ENCODE results near the gene HSP90AB1. TPM values are rescaled to one million over a fixed set of nuclear protein-coding genes. Genes with fewer than 3 reads are reported as not detected.

The HSP90AB1 gene
- total and polyA plus RNA-seq, 9 of the 15 experiments (the other 6 are each of a cell fraction or from before 2014, with no cell fraction given): 1,780 to 3,358 (median 2,262) TPM

- intact Hi-C loops (cut with micrococcal nuclease) (loop anchor here (1.0 kb wide), 1 partner anchor 91 kb away; no protein-coding TSS in a partner anchor), in situ Hi-C loops (cut with MboI) (no loop called here)
- ATAC-seq (no peak), FAIRE-seq (peak; percentile 46), DNase-seq (ENCODE audit: extremely low read depth in 1 of 4, low spot score in 3 of 4) (peak in 2 of 4 experiments; percentile 39 to 40)
- H3K9ac ChIP-seq (ENCODE audit: insufficient read depth in 1 of 2, low read depth in 2 of 2, low read length in 2 of 2): peak overlapping the region in 1 of 2 experiments; percentile 94; a peak in 2 of 4 replicates
- no peaks in the 10 kb centered on the region for H3K9me3 ChIP-seq (replicated peaks; ENCODE audit: control insufficient read depth, insufficient read depth, low read depth, low read length)
- H3K27ac ChIP-seq (ENCODE audit: extremely low read depth, low read depth, low read length): no peak overlapping the region; the same call in 2 of the 3 replicates
- ChIA-PET POLR2A (interaction anchor here (0.5 to 8.2 kb wide), 8 partner anchors 9 to 367 kb away, joined by 3 to 69 read pairs (median 4); partner anchors contain the start of gene HSP90AB1), CTCF (ENCODE audit: low intra/inter-chr PET ratio) (interaction anchor here (1.0 kb wide), 1 partner anchor 540 kb away, joined by 5 read pairs; no protein-coding TSS in a partner anchor)
- peaks cover 19 to 34% of the 10 kb centered on the region in 2 experiments; a peak in 4 of 5 replicates for H3K4me1 ChIP-seq (replicated peaks in 1 of 2; ENCODE audit: control insufficient read depth in 2 of 2, insufficient read depth in 2 of 2, low read length in 2 of 2)
- WGBS (ENCODE audit: insufficient coverage, low coverage, missing lambda C conversion rate): 43% methylated on average over 8 of the region's 9 CpGs
- H3K27me3 ChIP-seq (ENCODE audit: control insufficient read depth in 2 of 2, insufficient read depth in 2 of 2, low read length in 2 of 2): peaks cover 2% of the 10 kb centered on the region in 2 experiments; a peak in 3 of 5 replicates
- no TSS peak for BruUV-seq (replicated peaks)
- H3K4me3 ChIP-seq: peak overlapping the region; percentile 83
- H3K36me3 ChIP-seq (ENCODE audit: control insufficient read depth, insufficient read depth, low read length): peaks cover 41% of the 10 kb centered on the region; the same call in 1 of the 3 replicates
- H3K79me2 ChIP-seq (ENCODE audit: control insufficient read depth, insufficient read depth, low read length): peaks cover 17% of the 10 kb centered on the region
- H2AFZ ChIP-seq (ENCODE audit: low read depth, low read length): no peak overlapping the region
- TF ChIP-seq ZNF184 (CRISPR knock-in tag; IDR thresholded peaks at IDR 0.05): no peak
- TF ChIP-seq SPI1 (IDR thresholded peaks at IDR 0.05; ENCODE audit: borderline replicate concordance, low read depth, low read length): peak; percentile 92
- peak; percentile 65 to 85; a peak in 2 of 4 replicates for TF ChIP-seq ETV6 (IDR thresholded peaks at IDR 0.05; ENCODE audit: borderline replicate concordance in 1 of 2, low read depth in 2 of 2, low read length in 1 of 2)
- no peak for TF ChIP-seq ETV6 (CRISPR knock-in tag; IDR thresholded peaks at IDR 0.05; ENCODE audit: borderline replicate concordance)
- TF ChIP-seq ZNF354B (CRISPR knock-in tag; IDR thresholded peaks at IDR 0.05): no peak
- 0 out of 2 replicates have a peak, but pooled peaks have one; percentile 16 for TF ChIP-seq EGR1 (conservative IDR thresholded peaks at IDR 0.05)
- TF ChIP-seq ELF1 (tag; IDR thresholded peaks at IDR 0.05): peak; percentile 25; the same call in 1 of the 2 replicates
- TF ChIP-seq DLX4 (CRISPR knock-in tag; IDR thresholded peaks at IDR 0.05): no peak
- TF ChIP-seq ZNF780A (CRISPR knock-in tag; IDR thresholded peaks at IDR 0.05): peak; percentile 15; the same call in 1 of the 2 replicates
- TF ChIP-seq MTA2 (IDR thresholded peaks at IDR 0.05; ENCODE audit: low read depth): no peak
- peak; percentile 8; the same call in 1 of the 2 replicates for TF ChIP-seq ZNF263 (CRISPR knock-in tag; IDR thresholded peaks at IDR 0.05; ENCODE audit: borderline replicate concordance)
- no peak for TF ChIP-seq ZNF695 (CRISPR knock-in tag; IDR thresholded peaks at IDR 0.05)
- peak; percentile 26; the same call in 1 of the 2 replicates for TF ChIP-seq ZFX (CRISPR knock-in tag; IDR thresholded peaks at IDR 0.05)
- 0 out of 2 replicates have a peak, but pooled peaks have one; percentile 25 for TF ChIP-seq PHB (CRISPR knock-in tag; IDR thresholded peaks at IDR 0.05)
- TF ChIP-seq ERF (CRISPR knock-in tag; IDR thresholded peaks at IDR 0.05): no peak
- TF ChIP-seq ZNF511 (CRISPR knock-in tag; IDR thresholded peaks at IDR 0.05): 0 out of 2 replicates have a peak, but pooled peaks have one; percentile 8
- no peaks in the 10 kb centered on the region for H3K9me1 ChIP-seq (ENCODE audit: control insufficient read depth, insufficient read depth, low read length)
- no peaks in the 10 kb centered on the region for H4K20me1 ChIP-seq (replicated peaks; ENCODE audit: control insufficient read depth, insufficient read depth, low read length)
- H3K4me2 ChIP-seq (ENCODE audit: insufficient read depth, low read length): peak overlapping the region; percentile 90
These were observed 16.6 kb downstream of the HSP90AB1 start for GRCh38 chr6:44263354-44264100.

Measured in K562 (cell line).